Thymus (tissue), 11 donors: ENCODE data around the gene TAC4. TPM values are rescaled to one million over a fixed set of nuclear protein-coding genes. Genes with fewer than 3 reads are reported as not detected.

ENCODE experiments used
- DNase-seq, 9 donors: peaks; one replicate each; pipeline ENCODE4 v3.0.0-alpha.2; 2013; ENCODE audit warnings: low spot score in 9 of 9, low read depth in 6 of 9, missing footprints in 1 of 9
- H3K27ac ChIP-seq, 2 donors: one replicate each; pipeline ENCODE4 v1.5.1; 2013; ENCODE audit warnings: control low read depth in 1 of 2, low read depth in 1 of 2, low read length in 1 of 2, mild to moderate bottlenecking in 1 of 2, moderate library complexity in 1 of 2
- H3K27me3 ChIP-seq, 2 donors: one replicate each; pipeline ENCODE4 v1.5.1; 2013; ENCODE audit warnings: low read length in 1 of 2; ENCODE audit not compliant: control insufficient read depth in 2 of 2, insufficient read depth in 1 of 2
- H3K36me3 ChIP-seq, 2 donors: one replicate each; pipeline ENCODE4 v1.5.1; 2013; ENCODE audit warnings: low read length in 1 of 2, mild to moderate bottlenecking in 1 of 2, moderate library complexity in 1 of 2; ENCODE audit not compliant: control insufficient read depth in 2 of 2, insufficient read depth in 2 of 2
- H3K4me1 ChIP-seq, 2 donors: one replicate each; pipeline ENCODE4 v1.5.1; 2013; ENCODE audit warnings: low read length in 2 of 2; ENCODE audit not compliant: control insufficient read depth in 2 of 2, insufficient read depth in 2 of 2
- H3K4me3 ChIP-seq, 2 donors: one replicate each; pipeline ENCODE4 v1.5.1; 2013; ENCODE audit warnings: low read length in 2 of 2, control low read depth in 1 of 2, mild to moderate bottlenecking in 1 of 2
- H3K9me3 ChIP-seq, 2 donors: one replicate each; pipeline ENCODE4 v1.5.1; 2013; ENCODE audit warnings: low read length in 1 of 2, mild to moderate bottlenecking in 1 of 2; ENCODE audit not compliant: control insufficient read depth in 2 of 2, insufficient read depth in 1 of 2
- WGBS: extraction: QIAGEN DNeasy Blood & Tissue Kit; methylation state at CpG from one replicate; pipeline ENCODE4 v1.1.7; 2013; 5-methylcytosine and 5-hydroxymethylcytosine counted together
- polyA plus RNA-seq: library from polyadenylated mRNA; stranded (reverse); fragments of 200-250 nt; gene quantifications from one replicate; pipeline ENCODE4 v1.2.3, GENCODE V29; 2013
- total RNA-seq: library from RNA; stranded (reverse); fragments of 120-200 nt; gene quantifications from one replicate; pipeline ENCODE4 v1.2.4, GENCODE V29; 2013
- donor health status: healthy.

Gene TAC4
- total and polyA plus RNA-seq, 2 donors, result 0.14 to 0.32 TPM

DNA sequence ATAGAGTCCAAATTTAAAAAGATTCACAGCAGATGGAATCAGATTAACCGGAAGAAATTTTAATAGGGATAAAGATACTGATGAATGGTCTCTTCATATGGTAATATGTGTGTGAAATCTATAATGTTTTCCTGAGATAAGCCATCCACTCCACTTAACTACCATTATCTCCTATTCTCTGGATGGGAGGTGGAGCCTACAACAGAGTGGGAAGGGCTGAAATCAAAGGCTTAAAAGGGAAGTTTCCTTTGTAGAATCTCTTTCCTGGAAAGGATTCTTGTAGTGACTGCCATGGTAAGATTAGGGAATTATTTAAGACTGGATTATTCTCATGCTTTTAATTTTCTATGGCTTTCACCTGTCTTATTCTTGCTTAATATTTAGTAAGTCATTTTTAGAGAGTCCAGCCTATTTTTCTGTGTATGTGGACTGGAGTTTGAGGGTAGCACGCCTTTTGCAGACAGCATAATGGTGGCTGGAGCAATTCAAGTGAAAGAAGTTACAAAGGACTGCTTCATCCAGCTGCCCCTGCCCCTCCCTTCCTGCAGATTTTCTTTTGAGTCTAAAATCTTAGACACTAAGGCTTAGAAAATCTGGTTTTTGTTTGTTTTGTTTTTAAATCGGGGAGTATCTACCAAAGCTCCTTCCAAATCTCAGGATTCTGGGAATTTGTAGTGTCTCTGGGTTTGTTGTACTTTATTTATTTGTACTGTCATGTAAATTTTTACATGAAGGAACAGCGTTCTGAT is 32.9 kb downstream of the TAC4 start:
- no peak for DNase-seq
- Histone ChIP-seq H3K4me1 (peaks cover 12 to 29% of the 10 kb centered on the region in 2 donors), H3K36me3 (peaks cover 50 to 77% of the 10 kb centered on the region in 2 donors), H3K9me3 (no peaks in the 10 kb centered on the region), H3K4me3 (no peak overlapping the region), H3K27me3 (no peaks in the 10 kb centered on the region), H3K27ac (peak overlapping the region in 1 of 2 donors; percentile 31)
- 94% methylated on average over 4 of the region's 4 CpGs for WGBS

DNA sequence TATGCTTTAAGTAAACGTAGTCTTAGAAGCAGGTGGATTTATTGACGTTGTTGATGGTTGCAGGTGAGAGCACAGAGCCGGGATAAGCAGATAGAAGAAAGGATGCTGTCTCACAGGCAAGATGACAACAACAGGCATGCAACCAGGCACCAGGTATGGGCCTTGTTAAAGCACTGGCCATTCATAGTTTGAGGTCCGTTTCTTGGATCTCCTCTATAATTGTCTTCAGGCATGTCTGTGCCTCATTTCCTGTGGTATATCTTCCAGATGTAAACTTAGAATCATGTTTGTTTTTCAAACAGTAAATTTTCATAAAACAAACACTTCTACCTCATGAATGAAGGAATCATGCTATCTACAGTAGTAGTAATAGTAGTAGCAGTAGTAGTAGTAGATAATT is 38.8 kb downstream of the TAC4 start:
- Histone ChIP-seq H3K27me3 (no peaks in the 10 kb centered on the region), H3K4me3 (no peak overlapping the region), H3K36me3 (peaks cover 33 to 78% of the 10 kb centered on the region in 2 donors), H3K27ac (no peak overlapping the region), H3K4me1 (no peaks in the 10 kb centered on the region), H3K9me3 (no peaks in the 10 kb centered on the region)
- WGBS, result 95% methylated on average over 4 of the region's 4 CpGs
- no peak for DNase-seq

DNA sequence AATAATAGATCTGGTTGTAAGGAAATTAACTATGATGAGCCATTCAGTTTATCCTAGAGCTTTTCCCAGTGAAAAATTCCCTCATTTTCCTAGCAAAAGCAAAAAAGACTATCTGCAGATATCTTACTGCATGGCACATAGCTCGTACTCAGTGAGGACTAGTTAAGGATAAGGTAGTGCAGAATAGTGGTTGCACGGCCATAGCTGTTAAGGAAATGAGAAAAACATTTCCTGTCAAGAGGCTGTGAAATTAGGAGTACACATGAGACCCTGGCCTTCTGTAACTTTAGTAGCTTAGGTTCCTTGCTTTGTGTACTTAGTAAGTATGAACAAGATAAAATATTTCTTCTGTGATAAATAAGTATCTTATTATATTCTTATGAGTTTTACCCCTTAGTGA is 49.1 kb downstream of the TAC4 start:
- 90% methylated on average over 2 of the region's 2 CpGs for WGBS
- H3K36me3 ChIP-seq, result peaks cover 58 to 81% of the 10 kb centered on the region in 2 donors
- H3K9me3 ChIP-seq, result no peaks in the 10 kb centered on the region
- H3K4me1 ChIP-seq, result no peaks in the 10 kb centered on the region
- DNase-seq, result no peak
- no peak overlapping the region for H3K4me3 ChIP-seq
- no peaks in the 10 kb centered on the region for H3K27me3 ChIP-seq
- H3K27ac ChIP-seq, result no peak overlapping the region

DNA sequence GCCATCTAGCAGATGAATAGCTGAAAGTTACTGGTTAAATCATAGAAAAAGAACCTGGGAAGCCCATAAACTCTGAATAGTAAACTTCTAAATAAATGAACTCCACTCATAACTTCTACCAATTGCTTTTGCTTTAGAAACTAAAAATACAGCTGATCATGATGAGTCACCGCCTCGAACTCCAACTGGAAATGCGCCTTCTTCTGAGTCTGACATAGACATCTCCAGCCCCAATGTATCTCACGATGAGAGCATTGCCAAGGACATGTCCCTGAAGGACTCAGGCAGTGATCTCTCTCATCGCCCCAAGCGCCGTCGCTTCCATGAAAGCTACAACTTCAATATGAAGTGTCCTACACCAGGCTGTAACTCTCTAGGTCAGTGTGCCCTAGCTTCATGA is 49.7 kb downstream of the TAC4 start:
- DNase-seq, result no peak
- H3K36me3 ChIP-seq, result peaks cover 63 to 85% of the 10 kb centered on the region in 2 donors

DNA sequence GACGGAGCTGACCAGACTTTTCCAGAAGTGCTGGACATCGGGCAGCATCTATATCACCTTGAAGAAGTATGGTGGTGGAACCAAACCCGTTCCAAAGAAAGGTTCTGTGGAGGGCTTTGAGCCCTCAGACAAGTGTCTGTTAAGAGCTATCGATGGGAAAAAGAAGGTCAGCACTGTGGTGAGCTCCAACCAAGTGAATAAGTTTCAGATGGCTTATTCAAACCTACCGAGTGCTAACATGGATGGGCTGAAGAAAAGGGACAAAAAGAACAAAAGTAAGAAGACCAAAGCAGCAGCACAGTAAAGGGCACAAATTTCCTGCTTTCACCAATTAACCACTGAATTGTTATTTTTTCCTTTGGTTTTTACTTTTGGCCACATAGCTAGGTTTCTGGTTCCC is 52.5 kb downstream of the TAC4 start:
- Histone ChIP-seq H3K27me3 (no peaks in the 10 kb centered on the region), H3K4me3 (no peak overlapping the region), H3K4me1 (peaks cover 0 to under 1% of the 10 kb centered on the region in 2 donors), H3K9me3 (no peaks in the 10 kb centered on the region), H3K36me3 (peaks cover 54 to 84% of the 10 kb centered on the region in 2 donors), H3K27ac (no peak overlapping the region)
- no peak for DNase-seq
- WGBS, result 86% methylated on average over 5 of the region's 5 CpGs

More for the DNA sequence above, 49.7 kb downstream of the TAC4 start:
- Histone ChIP-seq H3K27me3 (no peaks in the 10 kb centered on the region), H3K4me3 (no peak overlapping the region), H3K27ac (no peak overlapping the region), H3K4me1 (no peaks in the 10 kb centered on the region), H3K9me3 (no peaks in the 10 kb centered on the region)
- 98% methylated on average over 8 of the region's 8 CpGs for WGBS

DNA sequence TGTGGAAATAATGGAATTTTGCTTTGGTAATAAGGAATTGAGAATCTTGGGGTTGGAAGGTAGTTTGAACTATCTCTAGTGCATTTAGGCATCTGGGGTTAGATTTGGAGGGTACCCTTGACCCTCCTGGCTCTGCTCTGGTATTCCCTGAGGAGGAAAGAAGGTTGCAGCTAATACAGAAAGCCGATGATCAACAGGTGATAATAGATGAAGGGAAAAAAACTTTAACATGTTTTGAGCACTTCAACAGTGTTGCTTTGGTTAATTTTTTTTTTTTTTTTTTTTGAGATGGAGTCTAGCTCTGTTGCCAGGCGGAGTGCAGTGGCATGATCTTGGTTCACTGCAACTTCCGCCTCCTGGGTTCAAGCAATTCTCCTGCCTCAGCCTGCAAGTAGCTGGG is 54.6 kb downstream of the TAC4 start:
- peaks cover 11 to 12% of the 10 kb centered on the region in 2 donors for H3K4me1 ChIP-seq
- WGBS, result 98% methylated on average over 3 of the region's 3 CpGs
- H3K4me3 ChIP-seq, result no peak overlapping the region
- no peaks in the 10 kb centered on the region for H3K9me3 ChIP-seq
- no peaks in the 10 kb centered on the region for H3K27me3 ChIP-seq
- DNase-seq, result no peak
- no peak overlapping the region for H3K27ac ChIP-seq
- H3K36me3 ChIP-seq, result peaks cover 43 to 70% of the 10 kb centered on the region in 2 donors

DNA sequence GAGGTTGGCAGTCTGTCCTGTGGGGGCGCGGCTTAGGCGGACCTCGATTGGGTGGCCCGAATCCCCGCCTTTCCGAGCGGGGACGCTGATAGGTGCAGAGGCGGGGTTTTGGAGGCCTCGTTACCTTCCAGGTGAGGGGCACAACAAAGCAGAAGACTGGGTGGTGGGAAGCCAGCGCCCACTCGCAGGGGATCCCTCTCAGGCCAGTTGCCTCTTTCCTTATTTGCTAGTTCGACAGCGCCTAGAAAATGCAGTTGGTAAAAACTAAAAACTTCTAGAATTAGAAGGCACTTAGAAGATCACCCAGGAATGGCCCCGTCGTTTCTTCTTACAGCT is 58.7 kb downstream of the TAC4 start:
- H3K27ac ChIP-seq, result peak overlapping the region in 1 of 2 donors; percentile 97
- peak overlapping the region; percentile 69 to 90 for H3K4me3 ChIP-seq
- peaks cover 17 to 21% of the 10 kb centered on the region in 2 donors for H3K4me1 ChIP-seq
- no peaks in the 10 kb centered on the region for H3K9me3 ChIP-seq
- 7% methylated on average over 17 of the region's 17 CpGs for WGBS
- no peak for DNase-seq
- H3K27me3 ChIP-seq, result no peaks in the 10 kb centered on the region
- H3K36me3 ChIP-seq, result peaks cover 19 to 34% of the 10 kb centered on the region in 2 donors

DNA sequence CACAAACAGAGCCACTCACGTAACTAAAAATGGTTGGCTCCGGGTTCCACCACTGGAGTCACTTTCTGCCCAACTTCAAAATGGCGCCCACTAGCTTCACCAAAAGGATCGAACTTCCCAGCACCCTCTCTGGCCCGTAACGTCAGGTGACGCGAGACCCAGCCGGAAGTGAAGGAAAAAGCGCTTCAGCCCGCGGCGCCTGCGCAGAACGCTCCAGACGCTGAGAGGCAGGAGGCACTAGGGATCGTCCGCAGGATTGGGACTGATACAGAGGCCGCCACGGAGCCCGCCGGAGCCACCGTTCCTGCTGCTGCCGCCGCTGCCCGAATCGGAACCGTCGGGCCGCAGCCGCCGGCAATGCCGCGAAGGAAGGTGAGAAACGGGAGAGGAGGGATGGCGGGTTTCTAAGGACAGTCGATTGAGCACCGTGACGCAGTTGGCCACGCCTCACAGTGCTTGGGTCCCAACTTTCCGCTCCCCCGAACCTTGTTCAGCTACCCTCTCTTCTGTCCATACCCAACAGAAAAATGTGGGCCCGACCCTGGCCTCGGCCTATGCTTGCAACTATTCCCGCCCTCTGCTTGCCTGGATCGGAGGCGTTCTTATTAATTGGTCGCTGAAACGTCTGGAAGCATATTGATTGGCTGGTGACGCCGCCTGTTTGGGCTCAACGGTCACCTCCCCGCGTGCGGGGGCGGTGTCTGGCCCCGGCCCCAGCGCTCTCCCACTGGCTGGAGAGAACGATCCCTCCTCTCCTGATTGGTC is 59.2 kb downstream of the TAC4 start, which contains the start of gene KAT7:
TSS of gene KAT7 (plus strand) at position 204 of the 765 bp plus-strand sequence. CDS start at position 358, 154 bp downstream.
- Histone ChIP-seq H3K27me3 (no peaks in the 10 kb centered on the region), H3K27ac (peak within 1 kb of the TSS; percentile 97 to 99), H3K9me3 (no peaks in the 10 kb centered on the region), H3K4me1 (peaks cover 17 to 24% of the 10 kb centered on the region in 2 donors), H3K4me3 (peak within 1 kb of the TSS; percentile 69 to 90), H3K36me3 (peaks cover 16 to 30% of the 10 kb centered on the region in 2 donors)
- peak; percentile 97 to 100 (median 99) for DNase-seq
- under 1% methylated on average over 59 of the region's 59 CpGs for WGBS
